ENCODE measurements around the gene NUDT1. TPM values are rescaled to one million over a fixed set of nuclear protein-coding genes. Genes with fewer than 3 reads are reported as not detected.

The NUDT1 gene
- polyA plus RNA-seq, 2 donors, result 24.7 to 41.0 TPM

GRCh38 chr7:2253021-2253420 is 11.0 kb downstream of the NUDT1 start:
- Histone ChIP-seq H3K9me3 (ENCODE audit: control insufficient read depth in 2 of 2, insufficient read depth in 1 of 2, low read depth in 1 of 2, low read length in 1 of 2) (no peaks in the 10 kb centered on the region), H3K36me3 (ENCODE audit: control insufficient read depth in 2 of 2, insufficient read depth in 2 of 2, low read length in 1 of 2) (peaks cover 0 to 32% of the 10 kb centered on the region in 2 donors), H3K27ac (ENCODE audit: low read depth in 2 of 2, low read length in 1 of 2) (no peak overlapping the region), H3K27me3 (ENCODE audit: control insufficient read depth in 1 of 2, insufficient read depth in 2 of 2, low read length in 2 of 2) (no peaks in the 10 kb centered on the region), H3K4me1 (ENCODE audit: control insufficient read depth in 2 of 2, insufficient read depth in 2 of 2, low read length in 1 of 2) (peaks cover 0 to 5% of the 10 kb centered on the region in 2 donors), H3K4me3 (ENCODE audit: low read depth in 1 of 2, low read length in 2 of 2) (no peak overlapping the region)
- WGBS, 2 donors, result 91 to 96% methylated on average over 9 of the region's 9 CpGs

DNA sequence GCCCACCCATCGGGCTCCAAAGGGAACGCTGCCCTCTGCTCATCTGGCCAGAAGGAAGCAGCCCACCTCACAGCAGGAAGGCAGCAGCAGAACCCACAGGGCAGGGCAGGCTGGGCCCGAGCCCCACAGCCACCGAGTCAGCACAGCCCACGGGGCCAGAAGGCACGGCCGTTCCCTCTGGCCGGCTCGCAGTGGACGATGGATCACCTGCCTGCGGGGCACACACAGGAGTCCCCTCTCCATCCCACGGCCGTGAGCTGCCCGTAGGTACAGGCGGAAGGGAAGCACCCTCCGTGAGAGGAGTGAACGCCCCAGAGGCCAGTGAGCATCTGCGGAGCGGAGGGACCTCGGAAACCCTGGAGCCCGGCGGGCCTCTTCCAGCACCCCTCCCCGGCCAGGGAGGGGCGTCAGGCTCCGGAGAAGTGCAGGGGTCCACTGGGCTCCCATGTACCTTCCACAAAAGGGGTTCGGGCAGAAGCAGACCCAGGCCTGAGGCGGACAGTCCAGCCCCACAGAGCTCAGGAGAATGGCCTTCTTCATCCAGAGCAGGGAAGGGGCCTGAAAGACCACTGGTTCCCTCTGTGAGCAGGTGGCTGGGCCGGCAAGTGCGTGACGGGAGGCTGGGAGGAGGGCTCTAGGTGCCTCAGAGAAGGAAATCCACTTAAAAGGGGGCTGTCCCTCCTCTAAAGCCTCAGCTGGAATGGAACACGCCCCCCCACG is 11.7 kb downstream of the NUDT1 start:
- H3K27ac ChIP-seq (ENCODE audit: low read depth in 2 of 2, low read length in 1 of 2), result no peak overlapping the region
- 90 to 95% methylated on average over 32 of the region's 32 CpGs for WGBS, 2 donors
- peaks cover 0 to 35% of the 10 kb centered on the region in 2 donors for H3K36me3 ChIP-seq (ENCODE audit: control insufficient read depth in 2 of 2, insufficient read depth in 2 of 2, low read length in 1 of 2)

GRCh38 chr7:2254429-2255144 is 12.6 kb downstream of the NUDT1 start:
- WGBS, 2 donors, result 91 to 92% methylated on average over 31 of the region's 31 CpGs
- peaks cover 0 to 35% of the 10 kb centered on the region in 2 donors for H3K36me3 ChIP-seq (ENCODE audit: control insufficient read depth in 2 of 2, insufficient read depth in 2 of 2, low read length in 1 of 2)

More for the DNA sequence above, 11.7 kb downstream of the NUDT1 start:
- no peak overlapping the region for H3K4me3 ChIP-seq (ENCODE audit: low read depth in 1 of 2, low read length in 2 of 2)
- peaks cover 0 to 5% of the 10 kb centered on the region in 2 donors for H3K4me1 ChIP-seq (ENCODE audit: control insufficient read depth in 2 of 2, insufficient read depth in 2 of 2, low read length in 1 of 2)
- H3K9me3 ChIP-seq (ENCODE audit: control insufficient read depth in 2 of 2, insufficient read depth in 1 of 2, low read depth in 1 of 2, low read length in 1 of 2), result no peaks in the 10 kb centered on the region
- no peaks in the 10 kb centered on the region for H3K27me3 ChIP-seq (ENCODE audit: control insufficient read depth in 1 of 2, insufficient read depth in 2 of 2, low read length in 2 of 2)

GRCh38 chr7:2255145-2256139 is 13.4 kb downstream of the NUDT1 start:
- WGBS, 2 donors, result 82 to 86% methylated on average over 33 of the region's 33 CpGs

More at GRCh38 chr7:2254429-2255144, 12.6 kb downstream of the NUDT1 start:
- H3K4me3 ChIP-seq (ENCODE audit: low read depth in 1 of 2, low read length in 2 of 2), result no peak overlapping the region
- no peaks in the 10 kb centered on the region for H3K27me3 ChIP-seq (ENCODE audit: control insufficient read depth in 1 of 2, insufficient read depth in 2 of 2, low read length in 2 of 2)
- peaks cover 0 to 5% of the 10 kb centered on the region in 2 donors for H3K4me1 ChIP-seq (ENCODE audit: control insufficient read depth in 2 of 2, insufficient read depth in 2 of 2, low read length in 1 of 2)
- no peak overlapping the region for H3K27ac ChIP-seq (ENCODE audit: low read depth in 2 of 2, low read length in 1 of 2)
- no peaks in the 10 kb centered on the region for H3K9me3 ChIP-seq (ENCODE audit: control insufficient read depth in 2 of 2, insufficient read depth in 1 of 2, low read depth in 1 of 2, low read length in 1 of 2)

DNA sequence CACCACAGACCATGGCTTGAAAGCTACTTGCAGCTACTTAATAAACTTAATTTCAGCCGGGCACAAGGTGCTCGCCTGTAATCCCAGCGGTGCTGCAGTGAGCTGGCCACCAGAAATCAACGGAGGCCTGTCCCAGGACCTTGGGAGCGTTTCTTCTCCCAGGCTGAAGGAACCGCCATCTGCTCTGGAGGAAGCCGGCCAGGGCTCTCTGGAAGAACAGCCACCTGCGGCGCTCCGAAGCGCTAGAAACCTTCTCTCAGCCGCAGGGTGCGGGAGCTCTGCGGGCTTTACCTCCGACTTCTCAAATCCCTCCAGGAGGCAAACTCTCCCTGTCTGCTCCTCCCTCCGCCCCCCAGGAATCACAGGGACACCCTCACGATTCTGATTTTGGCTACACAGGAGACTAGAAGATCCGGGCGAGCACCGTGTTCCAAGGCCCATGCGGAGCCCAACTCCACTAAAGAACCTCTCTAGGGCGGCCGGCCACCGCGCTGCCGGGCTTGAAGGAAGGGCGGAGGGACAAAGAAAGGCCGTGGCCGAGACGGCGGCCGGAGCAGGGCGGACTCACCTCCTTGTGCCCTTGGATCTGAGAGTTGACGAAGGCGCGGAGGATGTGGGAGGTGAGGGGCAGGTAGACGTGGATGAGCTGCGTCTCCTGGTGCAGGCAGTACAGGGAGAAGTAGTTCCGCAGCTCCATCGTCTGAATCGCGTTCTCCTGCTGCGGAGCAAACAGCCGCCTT is 14.4 kb downstream of the NUDT1 start:
- no peak overlapping the region for H3K27ac ChIP-seq (ENCODE audit: low read depth in 2 of 2, low read length in 1 of 2)
- peaks cover 0 to 31% of the 10 kb centered on the region in 2 donors for H3K36me3 ChIP-seq (ENCODE audit: control insufficient read depth in 2 of 2, insufficient read depth in 2 of 2, low read length in 1 of 2)
- peaks cover 0 to 5% of the 10 kb centered on the region in 2 donors for H3K4me1 ChIP-seq (ENCODE audit: control insufficient read depth in 2 of 2, insufficient read depth in 2 of 2, low read length in 1 of 2)
- H3K4me3 ChIP-seq (ENCODE audit: low read depth in 1 of 2, low read length in 2 of 2), result no peak overlapping the region
- no peaks in the 10 kb centered on the region for H3K9me3 ChIP-seq (ENCODE audit: control insufficient read depth in 2 of 2, insufficient read depth in 1 of 2, low read depth in 1 of 2, low read length in 1 of 2)
- WGBS, 2 donors, result 94 to 95% methylated on average over 41 to 44 of the region's 44 CpGs
- H3K27me3 ChIP-seq (ENCODE audit: control insufficient read depth in 1 of 2, insufficient read depth in 2 of 2, low read length in 2 of 2), result no peaks in the 10 kb centered on the region

More at GRCh38 chr7:2255145-2256139, 13.4 kb downstream of the NUDT1 start:
- H3K4me3 ChIP-seq (ENCODE audit: low read depth in 1 of 2, low read length in 2 of 2), result no peak overlapping the region
- H3K4me1 ChIP-seq (ENCODE audit: control insufficient read depth in 2 of 2, insufficient read depth in 2 of 2, low read length in 1 of 2), result peaks cover 0 to 5% of the 10 kb centered on the region in 2 donors
- H3K27ac ChIP-seq (ENCODE audit: low read depth in 2 of 2, low read length in 1 of 2), result no peak overlapping the region
- no peaks in the 10 kb centered on the region for H3K27me3 ChIP-seq (ENCODE audit: control insufficient read depth in 1 of 2, insufficient read depth in 2 of 2, low read length in 2 of 2)
- H3K9me3 ChIP-seq (ENCODE audit: control insufficient read depth in 2 of 2, insufficient read depth in 1 of 2, low read depth in 1 of 2, low read length in 1 of 2), result no peaks in the 10 kb centered on the region
- peaks cover 0 to 33% of the 10 kb centered on the region in 2 donors for H3K36me3 ChIP-seq (ENCODE audit: control insufficient read depth in 2 of 2, insufficient read depth in 2 of 2, low read length in 1 of 2)

DNA sequence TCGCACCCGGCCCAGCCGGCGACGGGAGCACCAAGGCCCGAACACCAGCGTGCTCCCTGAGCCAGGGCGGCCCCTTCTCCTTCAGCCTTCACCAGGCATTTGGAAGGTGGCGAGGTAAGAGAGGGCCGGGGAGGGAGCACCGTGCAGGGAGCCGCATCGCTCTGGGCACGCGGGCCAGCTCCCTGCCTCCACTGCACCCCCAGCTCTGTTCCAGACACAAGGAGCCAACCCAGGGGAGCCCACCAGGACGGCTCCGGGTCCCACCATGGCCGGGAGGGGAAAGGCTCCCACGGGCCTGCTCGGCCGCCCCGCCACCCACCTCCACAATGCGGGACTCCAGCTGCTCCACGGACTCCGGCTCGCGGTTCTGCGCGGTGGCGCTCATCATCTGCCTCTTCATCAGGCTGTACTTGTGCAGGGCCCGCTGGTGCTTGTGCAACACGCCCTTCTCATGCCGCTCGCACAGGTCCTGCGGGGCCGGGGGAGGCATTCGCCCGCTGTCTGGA is 15.1 kb downstream of the NUDT1 start:
- H3K27me3 ChIP-seq (ENCODE audit: control insufficient read depth in 1 of 2, insufficient read depth in 2 of 2, low read length in 2 of 2), result no peaks in the 10 kb centered on the region
- H3K27ac ChIP-seq (ENCODE audit: low read depth in 2 of 2, low read length in 1 of 2), result no peak overlapping the region
- 96 to 97% methylated on average over 36 to 38 of the region's 38 CpGs for WGBS, 2 donors
- H3K4me3 ChIP-seq (ENCODE audit: low read depth in 1 of 2, low read length in 2 of 2), result no peak overlapping the region
- no peaks in the 10 kb centered on the region for H3K9me3 ChIP-seq (ENCODE audit: control insufficient read depth in 2 of 2, insufficient read depth in 1 of 2, low read depth in 1 of 2, low read length in 1 of 2)
- H3K4me1 ChIP-seq (ENCODE audit: control insufficient read depth in 2 of 2, insufficient read depth in 2 of 2, low read length in 1 of 2), result peaks cover 0 to 5% of the 10 kb centered on the region in 2 donors
- H3K36me3 ChIP-seq (ENCODE audit: control insufficient read depth in 2 of 2, insufficient read depth in 2 of 2, low read length in 1 of 2), result peaks cover 0 to 30% of the 10 kb centered on the region in 2 donors

DNA sequence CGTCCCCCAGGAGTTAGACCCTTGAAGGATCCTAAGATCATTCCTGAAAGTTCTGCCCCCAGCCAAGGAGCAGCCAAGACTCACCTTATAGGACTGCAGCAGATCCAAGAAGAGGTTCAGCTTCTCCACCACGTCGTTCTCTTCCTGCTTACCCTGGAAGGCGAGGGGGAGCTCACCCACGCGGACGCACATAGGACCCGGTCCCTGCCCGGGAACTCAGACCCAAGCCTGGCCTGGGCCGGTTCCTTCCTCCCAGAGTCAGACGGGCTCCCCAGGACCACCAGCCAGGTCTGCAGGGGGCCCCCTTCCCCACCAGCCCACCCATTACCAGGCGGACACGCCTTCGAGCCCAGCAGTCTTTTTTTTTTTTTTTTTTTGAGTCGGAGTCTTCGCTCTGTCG is 15.6 kb downstream of the NUDT1 start:
- 96 to 97% methylated on average over 16 to 17 of the region's 17 CpGs for WGBS, 2 donors
- peaks cover 0 to 5% of the 10 kb centered on the region in 2 donors for H3K4me1 ChIP-seq (ENCODE audit: control insufficient read depth in 2 of 2, insufficient read depth in 2 of 2, low read length in 1 of 2)
- no peaks in the 10 kb centered on the region for H3K9me3 ChIP-seq (ENCODE audit: control insufficient read depth in 2 of 2, insufficient read depth in 1 of 2, low read depth in 1 of 2, low read length in 1 of 2)
- no peaks in the 10 kb centered on the region for H3K27me3 ChIP-seq (ENCODE audit: control insufficient read depth in 1 of 2, insufficient read depth in 2 of 2, low read length in 2 of 2)
- H3K27ac ChIP-seq (ENCODE audit: low read depth in 2 of 2, low read length in 1 of 2), result no peak overlapping the region
- H3K4me3 ChIP-seq (ENCODE audit: low read depth in 1 of 2, low read length in 2 of 2), result no peak overlapping the region
- peaks cover 0 to 30% of the 10 kb centered on the region in 2 donors for H3K36me3 ChIP-seq (ENCODE audit: control insufficient read depth in 2 of 2, insufficient read depth in 2 of 2, low read length in 1 of 2)

- Histone ChIP-seq H3K9me3 (ENCODE audit: control insufficient read depth in 2 of 2, insufficient read depth in 1 of 2, low read depth in 1 of 2, low read length in 1 of 2) (no peaks in the 10 kb centered on the region), H3K4me3 (ENCODE audit: low read depth in 1 of 2, low read length in 2 of 2) (no peak overlapping the region), H3K4me1 (ENCODE audit: control insufficient read depth in 2 of 2, insufficient read depth in 2 of 2, low read length in 1 of 2) (peaks cover 0 to 5% of the 10 kb centered on the region in 2 donors), H3K27me3 (ENCODE audit: control insufficient read depth in 1 of 2, insufficient read depth in 2 of 2, low read length in 2 of 2) (no peaks in the 10 kb centered on the region), H3K27ac (ENCODE audit: low read depth in 2 of 2, low read length in 1 of 2) (no peak overlapping the region), H3K36me3 (ENCODE audit: control insufficient read depth in 2 of 2, insufficient read depth in 2 of 2, low read length in 1 of 2) (peaks cover 3 to 26% of the 10 kb centered on the region in 2 donors)
- WGBS, 2 donors, result 93% methylated on average over 33 to 34 of the region's 34 CpGs
These were observed 16.8 kb downstream of the NUDT1 start for GRCh38 chr7:2258661-2259365.

All from esophagus (tissue), 2 donors.